SU-DHL-6 (cell line): ENCODE measurements around the gene TAPT1.

Source experiments
- H2AFZ ChIP-seq: fragments of 200-600 bp; sonication (generic); 2 replicates; pipeline ENCODE4 v1.6.1; 2014; ENCODE audit warnings: low read depth, mild to moderate bottlenecking, moderate library complexity, mixed read lengths, antibody characterized with exemption, low read length; ENCODE audit not compliant: severe bottlenecking
- H3F3A ChIP-seq: fragments of 200-600 bp; shearing (Covaris generic); 2 replicates; pipeline ENCODE4 v1.6.0; 2016; ENCODE audit warnings: antibody characterized with exemption, mild to moderate bottlenecking; ENCODE audit not compliant: insufficient read depth
- H3K27ac ChIP-seq: fragments of 200-600 bp; sonication (generic); 2 replicates; pipeline ENCODE4 v1.5.1; 2016; ENCODE audit warnings: low read depth, mild to moderate bottlenecking, low read length, moderate library complexity, mixed read lengths
- H3K27me3 ChIP-seq: fragments of 200-600 bp; sonication (generic), shearing (Covaris generic); 2 replicates; pipeline ENCODE4 v1.6.0; 2014; ENCODE audit warnings: mild to moderate bottlenecking, low read length
- H3K36me3 ChIP-seq: fragments of 200-600 bp; sonication (generic); 2 replicates; pipeline ENCODE4 v1.6.1; 2014; ENCODE audit warnings: mild to moderate bottlenecking, low read length, mixed read lengths
- H3K4me2 ChIP-seq: fragments of 300-600, 200-600 bp; shearing (Covaris generic), sonication (generic); 2 replicates; pipeline ENCODE4 v1.6.0; 2014; ENCODE audit warnings: low read length, low read depth, mild to moderate bottlenecking; ENCODE audit not compliant: poor library complexity, severe bottlenecking
- H3K4me3 ChIP-seq: fragments of 200-600 bp; sonication (generic); 2 replicates; pipeline ENCODE4 v1.5.1; 2014; ENCODE audit warnings: antibody characterized with exemption, low read length, mild to moderate bottlenecking, mixed read lengths; ENCODE audit not compliant: insufficient read depth, poor library complexity, severe bottlenecking
- H3K79me2 ChIP-seq: fragments of 200-600 bp; sonication (generic); 2 replicates; pipeline ENCODE4 v1.6.1; 2014; ENCODE audit warnings: mild to moderate bottlenecking, low read length, moderate library complexity; ENCODE audit not compliant: insufficient read depth
- H3K9ac ChIP-seq: fragments of 200-600 bp; sonication (generic); 2 replicates; pipeline ENCODE4 v1.7.0; 2014; ENCODE audit warnings: mild to moderate bottlenecking, low read length
- H3K9me2 ChIP-seq: fragments of 200-600 bp; sonication (generic); replicated peaks from 2 replicates; pipeline ENCODE4 v1.6.1; 2014; ENCODE audit warnings: low read length; ENCODE audit not compliant: insufficient read depth
- H3K9me3 ChIP-seq: fragments of 200-600 bp; sonication (generic); 2 replicates; pipeline ENCODE4 v1.6.1; 2014; ENCODE audit warnings: low read length, mixed read lengths; ENCODE audit not compliant: insufficient read depth
- H4K20me1 ChIP-seq: fragments of 200-600 bp; sonication (generic); 2 replicates; pipeline ENCODE4 v1.6.1; 2014; ENCODE audit warnings: low read depth, mild to moderate bottlenecking, antibody characterized with exemption, low read length, moderate library complexity, mixed read lengths
- EZH2phosphoT487 ChIP-seq: fragments of 200-600 bp; sonication (generic), shearing (Covaris generic); conservative IDR thresholded peaks from 2 replicates; pipeline ENCODE4 v1.6.1; 2018; ENCODE audit warnings: mild to moderate bottlenecking, antibody characterized with exemption, low read length, moderate library complexity, mixed read lengths
- TF ChIP-seq, protein P1 (sequence below): fragments of 200-600 bp; sonication (generic); IDR thresholded peaks from one replicate; pipeline ENCODE4 v1.5.1; 2017; ENCODE audit warnings: antibody characterized with exemption, mild to moderate bottlenecking, low read length, moderate library complexity; ENCODE audit not compliant: insufficient read depth, poor library complexity, severe bottlenecking

The TAPT1 gene

DNA sequence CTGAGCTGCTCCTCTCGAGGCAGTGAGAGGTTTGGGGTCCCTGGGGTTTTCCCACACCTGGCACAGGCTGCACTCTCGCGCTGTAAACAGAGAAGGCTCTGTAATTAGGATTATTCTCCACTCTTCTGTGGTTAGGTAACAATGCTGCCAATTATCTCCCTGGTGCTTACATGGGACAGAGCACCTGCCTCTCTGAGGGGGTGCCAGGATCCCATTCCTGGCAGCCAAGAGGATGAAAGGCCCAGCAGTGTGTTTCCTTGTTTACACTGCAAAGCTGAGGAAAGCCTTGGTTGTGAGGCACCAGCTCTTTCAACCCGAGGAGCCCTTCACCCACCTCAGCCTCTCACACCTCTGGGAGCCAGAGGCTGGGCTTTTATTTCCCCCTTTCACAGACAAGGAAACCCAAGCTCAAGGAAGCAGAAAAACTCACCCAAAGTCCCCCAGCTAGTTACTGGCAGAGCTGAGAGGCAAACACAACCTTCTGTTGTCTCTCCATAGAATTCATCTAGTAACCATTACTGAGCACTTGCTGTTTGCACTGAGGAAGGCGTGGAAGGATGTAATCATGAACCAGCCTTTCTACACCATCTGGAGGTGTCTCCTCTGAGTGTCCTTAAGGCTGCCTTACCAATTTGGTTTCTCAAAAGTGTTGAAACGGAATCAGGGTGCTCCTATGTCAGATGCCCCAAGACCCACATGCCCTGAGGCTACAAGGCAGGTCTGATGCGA lies 102.8 kb downstream of the TAPT1 start:
- TF ChIP-seq EZH2phosphoT487 = no peak
- TF ChIP-seq, protein P1, sequence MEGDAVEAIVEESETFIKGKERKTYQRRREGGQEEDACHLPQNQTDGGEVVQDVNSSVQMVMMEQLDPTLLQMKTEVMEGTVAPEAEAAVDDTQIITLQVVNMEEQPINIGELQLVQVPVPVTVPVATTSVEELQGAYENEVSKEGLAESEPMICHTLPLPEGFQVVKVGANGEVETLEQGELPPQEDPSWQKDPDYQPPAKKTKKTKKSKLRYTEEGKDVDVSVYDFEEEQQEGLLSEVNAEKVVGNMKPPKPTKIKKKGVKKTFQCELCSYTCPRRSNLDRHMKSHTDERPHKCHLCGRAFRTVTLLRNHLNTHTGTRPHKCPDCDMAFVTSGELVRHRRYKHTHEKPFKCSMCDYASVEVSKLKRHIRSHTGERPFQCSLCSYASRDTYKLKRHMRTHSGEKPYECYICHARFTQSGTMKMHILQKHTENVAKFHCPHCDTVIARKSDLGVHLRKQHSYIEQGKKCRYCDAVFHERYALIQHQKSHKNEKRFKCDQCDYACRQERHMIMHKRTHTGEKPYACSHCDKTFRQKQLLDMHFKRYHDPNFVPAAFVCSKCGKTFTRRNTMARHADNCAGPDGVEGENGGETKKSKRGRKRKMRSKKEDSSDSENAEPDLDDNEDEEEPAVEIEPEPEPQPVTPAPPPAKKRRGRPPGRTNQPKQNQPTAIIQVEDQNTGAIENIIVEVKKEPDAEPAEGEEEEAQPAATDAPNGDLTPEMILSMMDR = no peak
- no peaks in the 10 kb centered on the region for H3K36me3 ChIP-seq
- no peaks in the 10 kb centered on the region for H3K9me2 ChIP-seq
- no peaks in the 10 kb centered on the region for H3K9me3 ChIP-seq
- no peak overlapping the region for H2AFZ ChIP-seq
- H4K20me1 ChIP-seq = no peaks in the 10 kb centered on the region
- no peak overlapping the region for H3K27ac ChIP-seq
- no peak overlapping the region for H3K4me2 ChIP-seq
- no peaks in the 10 kb centered on the region for H3F3A ChIP-seq
- no peaks in the 10 kb centered on the region for H3K79me2 ChIP-seq
- no peak overlapping the region for H3K4me3 ChIP-seq
- no peak overlapping the region for H3K9ac ChIP-seq
- H3K27me3 ChIP-seq = no peaks in the 10 kb centered on the region

DNA sequence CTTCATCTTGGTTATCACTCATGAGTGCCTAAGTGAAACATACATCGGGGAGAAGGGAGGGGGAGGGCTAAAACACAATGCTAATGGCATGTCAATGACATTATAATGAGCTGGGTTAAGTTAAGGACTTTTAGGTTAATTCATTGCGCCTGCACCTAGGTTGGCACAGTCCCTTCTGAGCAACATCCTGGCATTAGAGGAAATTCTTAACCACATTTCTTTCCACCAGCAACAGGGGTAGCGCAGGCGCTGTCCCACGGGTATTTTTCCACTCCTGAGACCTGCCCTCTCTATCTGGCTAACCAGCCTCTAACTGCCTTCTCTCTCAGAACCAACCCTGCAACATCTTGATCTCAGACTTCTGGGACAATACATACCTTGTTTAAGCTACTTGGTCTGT lies 103.5 kb downstream of the TAPT1 start:
- no peaks in the 10 kb centered on the region for H3F3A ChIP-seq
- H3K36me3 ChIP-seq = no peaks in the 10 kb centered on the region
- no peak overlapping the region for H3K4me2 ChIP-seq
- H4K20me1 ChIP-seq = no peaks in the 10 kb centered on the region
- no peak overlapping the region for H3K9ac ChIP-seq
- TF ChIP-seq EZH2phosphoT487 = no peak
- TF ChIP-seq, protein P1 = no peak
- H3K27me3 ChIP-seq = no peaks in the 10 kb centered on the region
- H2AFZ ChIP-seq = no peak overlapping the region
- no peaks in the 10 kb centered on the region for H3K79me2 ChIP-seq
- H3K27ac ChIP-seq = no peak overlapping the region
- no peak overlapping the region for H3K4me3 ChIP-seq
- no peaks in the 10 kb centered on the region for H3K9me3 ChIP-seq
- no peaks in the 10 kb centered on the region for H3K9me2 ChIP-seq

DNA sequence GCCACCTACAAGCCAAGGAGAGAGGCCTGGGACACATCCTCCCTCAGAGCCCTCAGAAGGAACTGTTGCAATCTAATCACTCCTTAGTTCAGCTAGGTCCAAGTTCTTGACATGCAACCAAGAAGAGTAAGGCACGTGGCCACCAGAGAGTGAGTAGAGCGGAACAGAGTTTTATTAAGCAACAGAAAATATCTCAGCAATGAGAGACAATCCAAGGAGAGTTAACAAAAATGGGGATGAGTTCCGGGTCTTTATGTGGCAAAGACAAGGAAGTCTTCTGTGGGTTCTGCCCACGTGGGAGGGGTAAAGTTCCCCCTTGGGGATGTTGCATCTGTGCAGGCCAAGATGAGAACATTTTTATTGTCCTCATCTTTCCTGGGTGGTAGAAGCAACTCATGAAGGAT lies 104.0 kb downstream of the TAPT1 start:
- no peak overlapping the region for H3K9ac ChIP-seq
- no peaks in the 10 kb centered on the region for H3K36me3 ChIP-seq
- H3K27me3 ChIP-seq = no peaks in the 10 kb centered on the region
- no peaks in the 10 kb centered on the region for H3K9me2 ChIP-seq
- H2AFZ ChIP-seq = no peak overlapping the region
- H3K4me2 ChIP-seq = no peak overlapping the region
- no peaks in the 10 kb centered on the region for H3F3A ChIP-seq
- H3K9me3 ChIP-seq = no peaks in the 10 kb centered on the region
- TF ChIP-seq, protein P1 = no peak
- no peak for TF ChIP-seq EZH2phosphoT487
- H3K27ac ChIP-seq = no peak overlapping the region
- no peaks in the 10 kb centered on the region for H3K79me2 ChIP-seq
- no peak overlapping the region for H3K4me3 ChIP-seq
- no peaks in the 10 kb centered on the region for H4K20me1 ChIP-seq
